Fibroblast of upper back skin (primary cell): ENCODE measurements around the gene INTS11.

ENCODE experiments used
- DNase-seq: peaks from one replicate; pipeline ENCODE4 v3.0.0-alpha.2; 2013

The INTS11 gene

DNA sequence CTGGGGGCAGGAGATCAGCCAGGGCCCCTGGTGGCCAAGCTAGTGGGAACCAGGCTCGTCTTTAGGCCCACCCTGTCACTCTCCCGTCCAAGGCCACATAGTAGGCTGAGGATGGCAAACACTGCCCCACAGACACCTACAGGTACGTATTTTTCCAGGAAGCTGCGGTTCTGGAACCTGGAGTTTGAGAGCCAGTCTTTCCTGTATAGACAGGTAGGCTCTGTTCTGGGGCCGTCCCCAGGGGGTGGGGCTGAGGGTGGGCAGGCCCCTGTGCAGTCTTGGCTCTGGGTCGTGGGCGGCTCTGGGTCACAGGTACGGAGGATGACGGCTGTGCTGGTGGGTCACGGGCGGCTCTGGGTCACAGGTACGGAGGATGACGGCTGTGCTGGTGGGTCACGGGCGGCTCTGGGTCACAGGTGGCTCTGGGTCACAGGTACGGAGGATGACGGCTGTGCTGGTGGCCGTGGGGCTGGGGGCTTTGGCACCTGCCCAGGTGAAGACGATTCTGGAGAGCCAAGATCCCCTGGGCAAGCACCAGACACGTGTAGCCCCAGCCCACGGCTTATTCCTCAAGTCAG is 13.9 kb downstream of the INTS11 start:
- no peak for DNase-seq

DNA sequence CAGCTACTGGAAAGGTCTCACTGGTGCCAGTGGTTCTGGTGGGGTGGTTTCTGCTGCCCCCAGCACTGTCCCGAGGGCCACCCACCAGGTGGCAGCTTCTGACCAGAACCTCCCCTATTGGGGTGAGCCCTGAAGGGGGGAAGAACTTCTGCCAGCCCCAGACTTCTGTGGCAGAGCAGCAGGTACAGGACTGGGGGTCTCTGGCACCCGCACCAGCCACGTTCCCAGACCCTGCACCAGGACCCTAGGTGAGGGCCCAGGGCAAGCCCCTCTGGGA is 14.4 kb downstream of the INTS11 start:
- no peak for DNase-seq

DNA sequence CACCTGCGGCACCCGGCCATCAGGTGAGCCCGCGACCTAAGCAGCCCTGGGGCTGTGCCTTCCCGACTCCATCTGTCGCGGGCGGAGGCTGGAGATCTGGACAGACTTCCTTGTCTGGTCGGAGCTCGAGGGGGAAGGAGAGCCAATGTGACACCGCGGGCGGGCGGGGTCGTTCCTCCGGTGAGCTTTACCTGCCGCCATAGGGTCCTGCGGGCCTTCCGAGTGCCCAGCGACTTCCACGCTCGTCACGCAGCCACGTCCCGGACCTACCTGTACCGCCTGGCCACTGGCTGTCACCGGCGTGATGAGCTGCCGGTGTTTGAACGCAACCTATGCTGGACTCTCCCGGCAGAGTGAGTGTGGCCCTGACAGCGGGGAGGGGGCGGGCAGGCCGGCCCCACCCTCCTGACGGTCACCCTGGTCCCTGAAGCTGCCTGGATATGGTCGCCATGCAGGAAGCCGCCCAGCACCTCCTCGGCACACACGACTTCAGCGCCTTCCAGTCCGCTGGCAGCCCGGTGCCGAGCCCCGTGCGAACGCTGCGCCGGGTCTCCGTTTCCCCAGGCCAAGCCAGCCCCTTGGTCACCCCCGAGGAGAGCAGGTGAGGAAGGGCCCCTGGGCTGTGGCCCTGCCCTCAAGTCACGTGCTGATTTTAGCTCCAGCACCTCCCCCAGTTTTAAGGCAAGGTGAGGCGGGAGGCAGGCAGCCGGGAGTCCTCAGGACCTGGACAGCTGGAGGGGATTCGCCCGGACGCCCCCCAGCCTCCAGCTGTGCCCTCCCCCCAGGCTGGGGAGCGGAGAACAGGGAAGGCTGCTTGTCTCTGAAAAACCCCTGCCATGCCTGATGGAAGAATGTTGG is 15.0 kb downstream of the INTS11 start:
- no peak for DNase-seq

DNA sequence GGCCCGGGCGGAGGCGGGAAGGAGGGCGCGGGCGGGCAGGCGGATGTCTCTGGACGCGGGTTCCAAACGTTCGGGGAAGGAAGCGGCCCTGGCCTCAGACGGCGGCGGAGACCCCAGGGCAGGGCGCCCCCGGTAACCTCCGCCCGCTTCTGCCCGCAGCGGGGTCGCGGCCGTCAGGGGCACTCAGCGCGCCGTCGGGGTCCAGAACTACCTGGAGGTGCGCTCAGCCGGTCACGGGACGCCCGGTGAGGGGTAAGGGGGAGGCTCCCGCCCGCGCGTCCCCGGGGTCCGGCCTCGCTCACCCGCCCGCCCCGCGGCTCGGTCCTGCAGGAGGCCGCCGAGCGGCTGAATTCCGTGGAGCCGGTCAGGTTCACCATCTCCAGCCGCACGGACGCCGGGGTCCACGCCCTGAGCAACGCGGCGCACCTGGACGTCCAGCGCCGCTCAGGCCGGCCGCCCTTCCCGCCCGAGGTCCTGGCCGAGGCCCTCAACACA is 15.7 kb downstream of the INTS11 start:
- DNase-seq = no peak

DNA sequence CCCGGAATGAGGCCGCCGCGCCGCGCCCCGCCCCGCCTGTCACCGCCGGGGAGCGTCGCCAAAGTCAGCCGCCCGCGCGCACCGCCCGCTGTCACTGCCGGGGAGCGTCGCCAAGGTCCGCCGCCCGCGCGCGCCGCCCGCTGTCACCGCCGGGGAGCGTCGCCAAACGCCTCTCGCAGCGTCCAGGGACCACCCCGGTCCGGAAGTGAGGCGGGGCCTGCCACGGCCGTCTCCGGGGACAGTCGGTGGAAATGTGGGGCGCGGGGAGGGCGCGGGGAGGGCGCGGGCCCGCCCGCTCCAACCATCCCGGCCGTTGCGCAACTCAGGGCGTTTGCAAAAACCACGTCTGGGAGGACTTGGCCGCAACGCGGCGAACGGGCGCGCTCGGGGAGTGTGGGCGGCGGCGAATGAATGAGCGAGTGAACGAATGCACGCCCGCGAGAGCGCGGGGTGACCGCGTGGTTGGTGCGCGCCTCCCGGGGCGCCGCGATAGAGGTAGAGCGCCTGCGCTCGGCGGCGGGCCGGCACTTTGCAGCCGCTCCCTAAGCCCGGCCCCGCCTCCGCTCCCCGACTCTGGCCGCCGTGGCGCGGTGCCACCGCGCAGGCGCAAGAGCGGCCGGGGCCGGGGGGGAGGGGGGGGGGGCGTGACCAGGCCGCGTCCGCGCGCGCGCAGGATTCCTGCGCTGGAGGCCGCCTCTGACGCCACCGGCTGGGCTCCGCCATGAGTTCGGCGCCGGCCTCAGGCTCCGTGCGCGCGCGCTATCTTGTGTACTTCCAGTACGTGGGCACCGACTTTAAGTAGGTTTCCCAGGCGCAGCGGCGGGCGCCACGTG is 16.3 kb downstream of the INTS11 start, which contains the start of the genes ACAP3 and PUSL1:
ACAP3 (minus strand) TSS at position 8 of the 833 bp plus-strand sequence. CDS start 115 bp downstream, outside the sequence.
PUSL1 (plus strand) TSS at position 675 of the 833 bp plus-strand sequence; CDS start at position 722, 47 bp downstream.
- DNase-seq = peak; percentile 90

DNA sequence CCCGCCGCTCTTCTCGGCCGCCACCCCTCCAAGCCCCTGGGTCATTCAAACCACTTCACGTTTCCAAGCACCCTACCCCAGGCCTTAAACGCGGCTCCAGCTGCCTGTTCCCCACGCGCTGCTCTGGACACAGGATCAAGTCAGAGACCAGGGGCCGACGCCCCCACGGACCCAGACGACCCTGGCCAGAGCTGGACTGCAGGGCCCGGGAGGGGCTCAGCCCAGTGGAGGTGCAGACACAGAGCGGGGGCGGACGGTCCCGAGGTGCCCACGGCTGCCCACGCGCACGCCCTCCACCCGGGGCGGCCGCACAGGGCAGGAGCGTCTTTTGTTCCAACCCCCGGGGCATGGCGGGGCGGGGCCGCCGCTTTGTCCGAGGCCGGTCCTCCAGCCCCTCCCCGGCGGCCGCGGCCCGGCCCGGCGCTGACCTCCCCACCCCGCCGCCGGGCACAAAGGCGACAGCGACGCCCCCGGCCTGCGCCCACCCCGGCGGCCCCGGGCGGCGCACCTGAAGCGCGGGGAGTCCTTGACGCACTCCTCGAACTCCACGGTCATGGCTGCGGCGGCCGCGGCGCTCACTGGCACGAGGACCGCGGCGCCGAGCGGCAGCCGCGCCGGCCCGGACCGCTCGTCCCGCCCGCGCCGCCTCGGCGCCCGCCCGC is 17.1 kb downstream of the INTS11 start:
- no peak for DNase-seq

DNA sequence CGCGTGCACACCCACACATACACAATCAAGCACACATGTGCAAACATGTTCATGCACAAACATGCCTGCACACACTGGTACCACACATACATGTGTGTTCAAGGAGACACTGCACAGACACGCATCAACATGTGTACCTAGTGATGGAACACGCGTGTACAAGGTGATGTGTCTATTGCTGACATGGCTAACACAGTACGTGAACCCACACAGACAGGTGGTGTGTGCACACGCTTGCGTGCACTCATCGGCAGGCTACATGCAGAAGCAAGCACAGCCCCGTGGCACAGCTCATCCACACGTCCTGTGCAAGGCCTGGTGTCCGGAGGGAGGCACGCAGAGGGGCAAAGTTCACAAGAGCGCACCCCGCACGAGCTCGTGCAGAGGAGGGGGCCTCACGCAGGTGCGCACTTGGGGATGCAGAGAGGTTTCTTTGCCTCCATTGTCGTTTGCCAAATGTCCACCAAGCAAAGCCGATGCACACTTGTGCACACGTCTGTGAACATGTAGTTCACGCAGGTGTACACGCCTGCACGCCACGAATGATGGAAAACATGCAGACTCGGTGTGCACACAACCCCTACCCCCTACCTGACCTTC is 17.7 kb downstream of the INTS11 start:
- DNase-seq = no peak

DNA sequence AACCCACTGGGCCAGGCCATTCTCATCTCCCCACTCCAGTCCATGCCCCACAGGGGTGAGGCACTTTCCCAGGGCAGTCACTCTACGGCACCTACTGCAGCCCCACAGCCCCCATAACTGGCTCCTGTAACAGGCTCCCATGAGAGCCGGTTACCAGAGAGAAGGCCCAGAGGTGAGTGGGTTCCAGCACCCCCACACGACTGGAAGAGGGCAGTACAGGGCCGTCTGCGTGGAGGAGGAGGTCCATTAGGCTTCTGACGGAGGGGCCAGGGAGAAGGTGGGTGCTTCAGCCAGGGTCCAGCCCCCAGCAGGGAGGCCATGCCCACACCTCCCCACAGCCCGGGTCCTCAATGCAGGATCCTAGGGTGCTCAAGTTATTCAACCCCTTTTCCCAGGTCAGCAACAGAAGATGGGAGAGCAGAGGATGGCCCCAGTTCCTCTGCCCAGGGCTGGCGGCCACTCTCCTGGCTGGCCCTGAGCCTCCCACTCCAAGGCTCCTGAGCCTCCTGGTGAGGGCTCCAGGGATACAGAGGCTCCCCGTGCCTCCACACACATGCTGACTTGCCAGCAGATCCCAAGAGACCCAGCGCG is 18.3 kb downstream of the INTS11 start:
- peak; percentile 25 for DNase-seq

DNA sequence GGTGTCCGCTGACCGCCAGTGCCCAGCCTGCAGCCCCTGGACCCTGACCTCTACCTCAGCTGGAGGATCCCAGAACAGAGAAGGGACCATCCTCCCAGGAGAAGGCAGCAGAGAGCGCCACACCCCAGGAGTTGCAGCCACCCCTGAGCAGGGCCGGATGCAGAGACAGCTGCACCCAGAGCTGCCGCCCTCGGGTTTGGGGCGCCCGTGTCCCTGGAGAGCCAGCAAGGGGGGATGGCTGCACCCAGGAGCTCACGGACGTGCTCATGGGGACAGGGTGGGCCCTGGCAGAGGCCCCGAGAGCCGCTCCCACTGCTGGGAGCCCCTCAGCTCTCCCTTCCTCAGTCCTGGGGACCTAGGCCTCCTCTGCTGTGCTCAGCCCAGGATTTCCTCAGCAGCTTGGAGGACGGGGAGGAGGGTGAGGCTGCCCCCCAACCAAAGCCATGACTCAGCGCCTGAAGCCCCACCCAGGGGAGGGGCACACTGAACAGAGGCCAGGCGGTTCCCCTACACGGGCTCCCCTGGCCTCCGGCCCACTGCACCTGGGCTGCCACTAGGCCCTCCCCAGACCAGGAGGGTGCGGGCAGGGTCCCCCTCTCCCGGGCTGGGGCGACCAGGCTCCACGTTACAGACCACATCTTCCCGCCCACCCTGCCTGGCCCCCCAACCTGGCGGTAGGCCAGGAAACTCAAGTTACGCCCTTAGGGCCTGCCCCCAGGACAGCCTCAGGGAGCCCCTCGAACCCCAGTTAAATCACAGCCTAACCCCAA is 19.0 kb downstream of the INTS11 start:
- DNase-seq = peak; percentile 78

DNA sequence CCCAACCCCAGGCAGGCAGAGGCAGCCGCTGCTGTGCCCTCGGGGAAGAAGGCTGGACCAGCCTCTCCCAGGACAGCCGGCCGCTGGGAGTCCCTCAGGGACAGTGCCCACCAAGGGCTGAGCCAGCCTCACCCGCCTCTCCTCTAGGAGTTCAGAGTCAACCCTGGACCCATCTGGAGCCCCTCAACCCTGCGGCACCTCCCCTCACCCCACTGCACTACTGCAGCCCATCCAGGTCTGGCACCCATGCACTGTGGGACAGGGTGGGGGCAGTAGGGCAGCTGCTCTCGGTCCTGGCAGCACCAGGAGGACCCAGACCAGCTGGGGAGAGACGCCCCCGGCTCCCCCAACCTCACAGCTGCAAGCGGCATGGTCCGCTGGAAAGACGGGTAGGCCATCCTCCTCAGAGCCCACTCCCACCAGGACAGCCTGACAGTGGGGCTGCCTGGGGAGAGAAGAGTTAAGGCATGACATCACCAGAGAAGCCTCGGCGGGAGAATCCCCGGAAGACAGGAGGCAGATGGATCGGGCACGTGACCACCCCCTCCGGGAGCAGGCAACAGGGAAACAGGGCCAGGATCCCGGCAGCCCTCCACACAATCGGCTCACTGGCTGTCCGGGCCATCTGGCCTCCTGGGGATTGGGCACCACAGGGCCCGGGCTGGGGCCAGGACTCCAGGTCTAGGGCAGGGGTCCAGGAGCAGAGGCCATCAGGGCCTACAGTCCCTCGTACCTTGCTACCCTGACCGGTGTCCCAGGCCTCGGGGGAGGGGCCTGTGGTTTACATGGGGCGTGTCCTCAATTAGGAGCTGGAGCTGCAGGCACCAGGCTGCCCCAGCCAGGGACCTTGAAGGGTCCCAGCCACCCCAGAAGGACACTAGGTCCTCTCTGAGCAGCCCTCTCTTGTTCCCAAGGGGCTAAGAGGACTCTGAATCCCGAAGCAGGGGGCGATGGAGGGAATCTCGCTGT is 19.8 kb downstream of the INTS11 start:
- peak; percentile 82 for DNase-seq

DNA sequence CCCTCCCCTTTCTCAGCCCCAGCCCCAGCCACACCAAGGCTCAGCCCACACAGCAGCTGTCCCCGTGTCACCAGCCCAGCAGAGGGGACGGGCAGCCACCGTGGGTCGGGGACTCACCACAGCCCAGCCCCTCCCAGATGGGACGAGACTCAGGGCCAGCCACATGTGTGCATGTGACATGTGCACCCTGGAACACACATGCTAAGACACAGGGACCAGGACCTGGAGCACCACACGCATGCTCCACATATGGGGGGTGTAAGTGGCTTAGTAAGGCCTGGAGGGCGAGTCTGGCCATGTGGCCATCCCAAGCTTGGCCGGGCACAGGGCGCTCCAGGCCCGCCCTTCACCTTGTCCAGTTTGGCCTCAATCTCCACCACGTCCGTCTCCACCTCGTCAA is 20.7 kb downstream of the INTS11 start:
- DNase-seq = no peak

DNA sequence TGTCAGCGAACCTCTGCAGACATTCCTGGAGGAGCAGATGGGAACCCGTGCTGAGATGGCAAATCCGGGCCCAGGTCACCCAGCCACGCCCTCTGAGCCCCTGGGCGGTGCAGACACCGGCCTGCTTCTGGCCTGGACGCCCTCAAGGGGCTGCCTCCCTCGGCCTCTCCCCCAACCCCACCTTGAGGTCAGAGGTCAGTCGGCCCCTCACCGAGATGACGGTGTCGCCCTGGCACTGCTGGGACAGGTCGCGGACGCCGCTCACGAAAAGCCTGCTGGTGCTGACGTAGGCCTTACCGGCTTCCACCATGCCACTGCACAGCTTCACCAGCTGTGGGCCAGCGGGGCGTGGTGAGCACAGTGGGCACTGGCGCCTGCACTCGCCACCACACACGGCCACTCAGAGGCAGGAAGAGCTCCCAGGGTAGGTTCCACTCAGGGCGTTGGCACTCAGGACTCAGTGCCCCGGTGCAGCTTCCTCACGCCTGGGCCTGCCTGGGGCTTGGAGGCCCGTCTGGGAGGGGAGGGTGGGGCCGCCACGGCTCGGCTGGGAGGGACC is 21.4 kb downstream of the INTS11 start:
- DNase-seq = no peak

DNA sequence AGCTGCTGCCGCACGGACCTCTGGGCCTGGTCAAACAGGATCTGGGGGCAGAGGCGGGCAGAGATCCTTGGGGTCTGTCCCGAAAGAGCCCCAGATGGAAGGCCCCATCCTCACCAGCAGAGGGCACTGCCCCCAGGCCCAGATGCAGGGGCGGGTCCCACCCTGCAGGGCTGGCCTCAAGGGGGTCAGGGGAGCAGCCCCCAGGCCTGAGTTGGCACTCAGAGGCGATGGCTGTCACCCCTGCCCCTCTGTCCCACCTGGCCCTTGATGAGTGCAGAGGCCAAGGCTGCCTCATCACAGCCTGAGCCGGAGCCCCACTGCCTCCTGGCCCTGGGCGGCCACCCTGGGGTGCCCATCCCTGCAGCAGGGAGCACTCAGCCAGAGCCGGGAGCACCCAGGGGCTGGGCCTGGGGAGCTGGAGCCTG is 22.4 kb downstream of the INTS11 start:
- no peak for DNase-seq

DNA sequence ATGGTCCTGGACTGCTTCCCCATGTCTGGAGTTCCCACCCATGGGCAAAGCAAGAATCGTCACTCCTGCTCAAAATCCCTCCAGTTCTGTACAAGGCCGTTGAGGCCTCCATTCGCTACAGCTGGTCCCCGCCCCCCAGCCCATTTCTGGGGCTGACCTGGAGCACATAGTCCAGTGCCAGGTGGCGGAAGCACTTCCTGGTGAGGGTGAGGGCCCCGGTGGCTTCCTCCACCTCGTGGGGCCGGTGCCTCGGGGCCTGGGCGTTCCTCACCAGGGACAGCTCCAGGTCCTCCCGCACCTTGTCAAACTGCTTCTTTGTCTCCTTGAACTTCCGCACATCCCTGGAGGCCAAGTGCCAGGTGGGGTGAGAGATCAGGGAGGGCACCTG is 24.1 kb downstream of the INTS11 start:
- no peak for DNase-seq

DNA sequence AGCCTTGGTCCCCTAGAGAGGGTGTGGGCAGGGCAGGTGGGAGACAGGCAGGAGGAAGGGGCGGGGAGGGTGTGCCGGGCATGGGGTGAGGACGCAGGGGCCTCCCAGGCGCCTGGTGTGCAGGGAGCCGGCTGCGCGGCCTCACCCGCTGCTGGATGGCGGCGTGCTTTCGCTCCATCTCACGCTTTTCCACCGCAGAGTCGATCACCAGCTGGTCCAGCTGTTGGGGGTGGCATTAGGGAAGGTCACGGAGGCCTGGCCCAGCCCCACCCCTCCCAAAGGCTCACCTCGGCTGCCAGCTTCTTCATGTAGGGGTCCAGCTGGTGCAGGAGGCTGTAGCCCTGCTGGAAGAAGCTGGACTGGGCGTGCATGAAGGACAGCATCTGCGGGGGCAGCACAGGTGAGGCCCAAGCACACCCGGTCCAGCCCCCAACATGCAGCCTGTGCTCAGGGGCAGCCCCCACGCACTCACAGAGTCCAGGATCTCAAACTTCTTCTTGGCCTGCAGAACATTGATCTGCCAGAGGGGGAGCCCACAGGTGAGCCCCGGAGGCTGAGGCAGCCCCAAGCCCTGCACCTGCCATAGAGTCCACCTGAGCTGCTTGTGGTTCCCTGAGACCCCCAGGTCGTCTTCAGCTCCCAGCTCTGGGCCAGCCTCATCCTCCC is 24.6 kb downstream of the INTS11 start:
- DNase-seq = no peak

DNA sequence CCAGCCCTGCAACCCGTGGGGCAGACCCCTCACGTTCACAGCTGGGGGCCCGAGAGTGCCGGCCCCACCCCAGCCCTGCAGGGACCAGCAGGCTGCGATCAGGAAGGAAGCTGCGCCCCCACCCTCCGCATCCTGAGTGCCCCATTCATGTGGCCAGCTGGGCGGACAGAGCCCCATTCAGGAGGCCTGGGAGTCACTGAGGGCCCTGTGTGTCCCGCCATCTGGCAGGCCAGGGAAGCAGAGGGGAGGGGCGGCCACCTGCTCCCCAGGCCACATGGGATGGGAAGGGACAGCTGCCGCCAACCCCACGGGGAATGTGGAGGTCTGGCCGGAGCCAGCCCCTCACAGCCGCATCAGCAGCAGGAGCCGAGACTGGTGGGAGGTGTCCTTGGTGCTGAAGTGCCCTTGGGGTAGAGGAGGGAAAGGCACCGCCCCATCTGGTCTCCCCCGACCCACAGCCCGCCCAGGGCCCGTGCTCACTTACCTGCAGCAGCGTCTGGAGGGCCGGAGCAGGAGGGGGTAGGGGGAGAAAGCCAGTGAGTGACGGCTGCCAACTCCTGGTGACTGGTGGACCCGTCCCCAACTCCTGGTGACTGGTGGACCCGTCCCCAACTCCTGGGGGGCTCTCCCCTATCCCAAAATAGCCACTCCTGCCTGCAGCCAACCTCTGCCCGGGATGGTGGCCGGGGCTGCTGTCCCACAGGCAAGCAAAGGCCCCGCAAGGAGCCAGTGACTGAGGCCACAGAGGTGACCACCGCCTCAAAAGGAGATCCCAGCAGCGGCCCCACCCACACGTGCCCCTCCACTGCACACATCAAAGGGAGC is 25.4 kb downstream of the INTS11 start:
- DNase-seq = no peak

DNA sequence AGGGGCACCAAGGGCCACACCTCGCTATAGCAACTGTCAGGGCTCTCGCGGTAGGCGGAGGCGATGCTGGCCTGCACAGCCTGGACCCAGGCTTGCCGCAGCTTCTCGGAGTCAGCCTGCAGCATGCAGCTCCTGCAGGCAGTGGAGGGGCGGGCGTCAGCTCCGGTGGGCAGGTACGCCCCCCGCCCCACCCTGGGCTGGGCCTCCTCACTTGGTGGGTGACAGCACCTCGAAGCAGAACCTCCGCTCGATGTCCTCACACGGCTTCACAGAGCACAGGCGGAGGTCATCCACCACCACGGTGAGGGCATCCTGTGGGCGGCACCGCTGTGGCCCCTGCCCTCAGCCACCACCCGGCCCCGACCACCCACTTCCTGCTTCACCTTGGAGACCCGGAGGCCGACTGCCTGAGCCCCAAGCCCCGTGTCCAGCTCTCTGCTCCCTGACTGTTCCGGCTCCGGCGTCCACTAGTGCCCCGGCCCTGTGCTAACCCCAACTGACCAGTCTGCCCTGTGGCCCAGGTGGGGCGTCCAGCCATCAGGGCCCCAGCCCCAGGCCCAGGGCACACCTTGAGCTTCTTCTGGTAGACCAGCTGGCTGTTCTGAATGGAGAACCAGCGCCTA is 26.5 kb downstream of the INTS11 start:
- no peak for DNase-seq
